ENCODE measurements around the gene TM4SF20. TPM values are rescaled to one million over a fixed set of nuclear protein-coding genes. Genes with fewer than 3 reads are reported as not detected.

Gene TM4SF20
- total RNA-seq, 4 donors from 2014 or later: not detected

- DNase-seq: no peak
Measured at GRCh38 chr2:227401550-227401949, 22.4 kb upstream of the TM4SF20 start.

DNA sequence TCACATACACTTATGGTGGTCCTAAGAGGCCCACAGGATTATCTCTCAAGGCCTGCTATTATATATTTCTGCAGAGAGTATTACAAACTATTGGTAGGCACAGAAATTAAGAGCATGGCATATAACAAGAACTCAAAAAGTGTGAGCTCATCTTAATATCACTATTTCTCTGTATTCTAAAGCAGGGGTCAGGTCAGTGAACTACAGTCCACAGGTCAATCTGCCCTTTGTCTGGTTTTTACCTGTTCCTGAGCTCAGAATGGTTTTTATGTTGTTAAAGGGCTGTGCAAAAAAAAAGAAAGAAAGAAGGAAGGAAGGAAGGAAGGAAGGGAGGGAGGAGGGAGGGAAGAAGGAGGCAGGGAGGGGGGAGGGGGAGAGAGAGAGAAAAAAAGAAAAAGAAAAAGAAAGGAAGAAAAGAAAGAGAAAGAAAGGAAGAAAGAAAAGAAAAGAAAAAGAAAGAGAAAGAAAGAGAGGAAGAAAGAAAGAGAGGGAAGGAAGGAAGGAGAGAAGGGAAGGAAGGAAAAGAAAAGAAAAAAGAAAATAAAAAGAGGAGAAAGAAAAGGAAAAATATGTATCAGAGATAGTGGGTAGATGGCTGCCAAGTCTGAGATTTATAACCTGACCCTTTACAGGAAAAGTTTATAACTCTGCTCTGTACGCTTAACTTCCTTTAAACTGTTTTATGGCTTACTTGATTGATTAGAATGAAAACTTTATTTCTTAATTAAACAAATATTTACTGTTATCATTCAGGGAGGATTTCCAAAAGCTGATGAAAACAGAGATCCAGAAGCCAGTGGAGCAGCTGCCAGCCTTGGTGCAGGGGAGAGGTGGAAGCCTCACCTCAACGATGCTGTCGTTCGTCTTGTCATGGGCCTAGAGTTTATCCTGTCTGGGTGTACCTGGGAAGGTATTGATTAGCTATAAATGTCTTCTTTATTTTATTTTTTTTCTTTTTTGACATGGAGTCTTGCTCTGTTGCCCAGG, 19.9 kb upstream of the TM4SF20 start:
- intact Hi-C loops (cut with DNase I): no loop called here
- DNase-seq: no peak
- H3K27ac ChIP-seq: no peak overlapping the region
- H3K27me3 ChIP-seq: no peaks in the 10 kb centered on the region
- WGBS, 2 donors: 61% methylated on average over 4 of the region's 4 CpGs
- no peaks in the 10 kb centered on the region for H3K9me3 ChIP-seq
- no peaks in the 10 kb centered on the region for H3K36me3 ChIP-seq
- H3K4me3 ChIP-seq: no peak overlapping the region
- TF ChIP-seq POLR2A (IDR thresholded peaks at IDR 0.05): no peak
- no peak for TF ChIP-seq CTCF (IDR thresholded peaks at IDR 0.05)
- peaks cover 0 to 13% (median 0%) of the 10 kb centered on the region in 3 donors for H3K4me1 ChIP-seq

More at GRCh38 chr2:227401550-227401949, 22.4 kb upstream of the TM4SF20 start:
- Histone ChIP-seq H3K4me1 (peaks cover 2 to 23% (median 8%) of the 10 kb centered on the region in 3 donors), H3K27me3 (no peaks in the 10 kb centered on the region), H3K9me3 (no peaks in the 10 kb centered on the region), H3K4me3 (no peak overlapping the region), H3K36me3 (no peaks in the 10 kb centered on the region), H3K27ac (no peak overlapping the region)
- TF ChIP-seq POLR2A (IDR thresholded peaks at IDR 0.05) (no peak), CTCF (IDR thresholded peaks at IDR 0.05) (no peak)
- intact Hi-C loops (cut with DNase I): loop anchor here (10.0 kb wide), 1 partner anchor 363 kb away; no protein-coding TSS in a partner anchor
- WGBS, 2 donors: 71 to 81% methylated on average over 2 of the region's 2 CpGs

DNA sequence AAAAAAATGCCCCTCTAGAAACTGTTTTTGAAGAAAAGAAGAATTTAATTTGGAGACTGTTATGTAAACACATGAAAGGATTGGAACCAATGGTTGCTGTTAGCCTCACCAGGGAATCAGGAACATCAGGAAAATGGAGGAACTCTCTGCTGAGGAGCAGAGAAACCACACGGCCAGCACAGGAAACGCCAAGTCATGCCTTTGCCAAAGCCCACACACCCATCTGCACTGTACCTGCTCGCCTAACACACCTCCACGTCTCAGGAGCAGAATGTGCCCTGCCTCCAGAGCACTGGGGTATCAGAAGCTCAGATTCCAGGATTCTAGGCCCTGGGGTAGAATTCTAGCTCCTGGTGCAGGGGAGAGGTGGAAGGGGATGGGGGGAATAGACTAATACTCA, 18.5 kb upstream of the TM4SF20 start:
- 32 to 40% methylated on average over 3 to 4 of the region's 4 CpGs for WGBS, 2 donors
- DNase-seq: no peak

DNA sequence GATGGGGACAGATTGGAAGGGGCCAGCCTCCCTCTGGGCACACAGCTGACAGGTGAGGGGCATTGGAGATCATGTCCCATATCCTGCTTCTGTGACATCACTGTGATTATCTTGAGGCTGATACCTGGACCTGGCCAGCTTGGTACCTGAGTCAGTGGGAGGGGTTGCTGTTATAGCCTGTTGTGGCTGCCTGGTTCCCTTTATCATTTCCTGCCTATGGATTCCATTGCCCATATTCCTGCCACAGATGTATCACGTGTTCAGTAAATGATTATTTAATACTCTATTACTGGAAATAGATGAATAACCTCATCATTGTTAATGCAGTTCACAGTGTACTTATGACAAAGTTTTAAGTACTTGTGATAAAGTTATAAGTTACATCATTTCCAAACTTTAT, 16.4 kb upstream of the TM4SF20 start:
- no peak for TF ChIP-seq CTCF (IDR thresholded peaks at IDR 0.05)
- no peaks in the 10 kb centered on the region for H3K4me1 ChIP-seq
- H3K36me3 ChIP-seq: no peaks in the 10 kb centered on the region
- no peaks in the 10 kb centered on the region for H3K9me3 ChIP-seq
- H3K4me3 ChIP-seq: no peak overlapping the region
- H3K27me3 ChIP-seq: no peaks in the 10 kb centered on the region
- WGBS, 2 donors: 19 to 47% methylated on average over 1 of the region's 1 CpG
- DNase-seq: no peak
- no peak overlapping the region for H3K27ac ChIP-seq
- intact Hi-C loops (cut with DNase I): no loop called here

More for the DNA sequence above, 18.5 kb upstream of the TM4SF20 start:
- no peak for TF ChIP-seq CTCF (IDR thresholded peaks at IDR 0.05)
- TF ChIP-seq POLR2A (IDR thresholded peaks at IDR 0.05): no peak
- Histone ChIP-seq H3K9me3 (no peaks in the 10 kb centered on the region), H3K4me1 (peaks cover 0 to 9% (median 0%) of the 10 kb centered on the region in 3 donors), H3K4me3 (no peak overlapping the region), H3K27me3 (no peaks in the 10 kb centered on the region), H3K36me3 (no peaks in the 10 kb centered on the region), H3K27ac (no peak overlapping the region)
- intact Hi-C loops (cut with DNase I): no loop called here

DNA sequence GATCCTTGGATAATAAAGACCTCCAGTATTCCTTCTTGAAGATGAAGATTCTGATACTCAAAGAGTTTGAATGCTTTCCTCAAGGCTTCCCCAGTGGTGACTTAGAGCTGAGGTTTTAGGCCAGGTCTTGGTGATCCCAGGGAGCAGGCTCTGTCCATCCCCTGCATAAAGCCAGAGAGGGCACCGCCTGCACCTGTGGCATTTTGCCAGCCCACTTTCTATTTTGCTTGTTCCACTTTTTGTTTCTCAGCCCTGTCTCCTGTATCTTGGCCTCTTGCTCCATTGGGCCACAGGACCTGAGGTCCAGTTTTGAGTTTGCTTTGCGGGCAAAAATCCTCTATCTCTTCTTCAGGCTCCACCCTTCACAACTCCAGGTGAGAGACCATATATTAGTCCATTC, 15.3 kb upstream of the TM4SF20 start:
- no peak for DNase-seq
- Histone ChIP-seq H3K27me3 (no peaks in the 10 kb centered on the region), H3K9me3 (no peaks in the 10 kb centered on the region), H3K4me3 (no peak overlapping the region), H3K4me1 (no peaks in the 10 kb centered on the region), H3K27ac (no peak overlapping the region), H3K36me3 (no peaks in the 10 kb centered on the region)
- TF ChIP-seq CTCF (IDR thresholded peaks at IDR 0.05) (no peak), POLR2A (IDR thresholded peaks at IDR 0.05) (no peak)
- intact Hi-C loops (cut with DNase I): no loop called here
- 20 to 44% methylated on average over 1 to 2 of the region's 2 CpGs for WGBS, 2 donors
